Measurements from ENCODE around the gene GRSF1. TPM values are rescaled to one million over a fixed set of nuclear protein-coding genes. Genes with fewer than 3 reads are reported as not detected.

GRSF1 gene
- total RNA-seq, 1 donor from 2014 or later, result 96.8 TPM

DNA sequence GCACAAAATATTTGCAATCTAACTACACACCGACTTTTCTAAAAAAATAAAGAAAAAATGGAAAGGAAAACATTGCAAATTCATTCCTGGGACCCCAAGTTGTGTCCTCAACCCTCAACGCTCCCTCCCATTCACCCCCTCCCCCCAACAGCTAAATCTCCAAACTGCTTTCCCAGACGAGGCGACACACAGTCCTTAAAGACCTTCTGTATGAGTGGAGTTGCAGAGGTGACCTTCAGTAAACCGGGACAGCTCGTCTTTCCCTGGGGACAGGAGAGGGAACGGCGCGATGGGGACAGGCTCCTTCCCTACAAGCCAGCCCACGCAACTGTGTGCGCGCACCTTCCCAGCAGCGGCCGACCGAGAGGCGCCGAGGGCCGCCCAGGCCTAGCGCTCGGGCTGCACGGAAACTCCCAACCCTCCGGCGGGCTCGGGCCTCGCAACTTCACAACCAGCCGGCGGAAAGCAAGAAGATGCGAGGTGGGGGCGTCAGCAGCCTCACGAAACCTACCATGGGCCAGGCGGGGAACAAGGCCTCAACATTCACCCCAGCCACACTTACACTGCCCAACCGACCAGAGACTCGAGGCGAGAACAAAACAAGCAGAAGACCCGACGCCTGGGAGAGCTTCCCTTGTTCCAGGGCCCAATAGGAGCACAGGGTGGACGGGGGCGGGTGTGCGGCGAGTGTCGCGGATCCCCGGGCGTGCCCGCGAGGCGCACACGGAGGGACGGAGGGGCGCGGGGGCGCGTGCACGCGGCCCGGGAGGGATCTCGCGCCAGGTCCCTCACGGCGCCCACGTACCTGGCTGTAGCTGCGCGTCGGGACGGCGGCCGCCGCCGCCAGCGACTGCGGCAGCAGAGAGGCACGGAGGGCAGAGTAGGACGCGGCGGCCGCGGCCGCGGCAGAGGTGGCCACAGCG, 763 bp downstream of the GRSF1 start:
- intact Hi-C loops (cut with DNase I), result loop anchor here (1.0 to 5.0 kb wide), 3 partner anchors 132 to 154 kb away; partner anchors contain the start of genes DCK and UTP3
- ATAC-seq (peak; percentile 71), DNase-seq (ENCODE audit: missing footprints) (peak; percentile 85)

DNA sequence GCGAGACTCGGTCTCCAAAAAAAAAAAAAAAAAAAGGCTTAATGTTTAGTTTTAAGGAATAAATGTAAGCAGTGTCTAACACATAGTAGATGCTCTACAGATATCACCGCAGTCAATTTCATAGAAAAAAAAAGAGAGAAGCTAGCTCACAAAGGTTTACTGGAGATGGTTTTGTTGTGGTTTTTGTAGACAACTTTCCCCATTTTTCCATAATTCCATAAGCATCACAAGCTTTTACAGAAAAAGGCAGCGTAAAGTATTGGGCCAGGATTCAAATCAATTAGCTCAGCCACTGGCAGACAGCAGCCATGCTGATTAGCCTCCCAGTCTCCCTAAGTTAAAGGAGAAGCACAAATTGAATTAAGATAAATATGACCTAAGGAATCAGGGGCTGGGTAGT, 1.5 kb downstream of the GRSF1 start:
- intact Hi-C loops (cut with DNase I), result loop anchor here (2.0 to 5.0 kb wide), 2 partner anchors 131 to 155 kb away; partner anchors contain the start of gene DCK
- DNase-seq (ENCODE audit: missing footprints), result no peak
- no peak for ATAC-seq

DNA sequence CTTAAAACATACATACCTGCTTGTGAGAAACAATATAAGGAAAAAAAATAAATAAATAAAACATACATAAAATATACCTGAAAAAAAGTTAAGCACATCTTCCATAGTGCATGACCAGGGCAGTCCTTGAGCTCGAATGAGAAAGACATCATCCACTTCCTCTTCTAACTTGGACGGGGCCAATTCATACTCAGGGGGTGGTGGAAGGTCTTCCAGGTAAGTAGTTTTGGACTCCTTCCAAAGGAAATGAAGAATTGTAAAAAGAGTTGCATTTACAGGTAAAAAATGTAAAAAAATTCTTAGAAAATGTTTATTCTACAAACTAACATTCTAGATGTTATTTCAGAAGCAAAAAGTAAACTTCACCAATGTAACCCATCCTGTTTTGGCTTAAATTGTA, 3.6 kb downstream of the GRSF1 start:
- DNase-seq (ENCODE audit: missing footprints) (no peak), ATAC-seq (no peak)
- intact Hi-C loops (cut with DNase I), result loop anchor here (5.0 kb wide), 1 partner anchor 129 kb away; no protein-coding TSS in a partner anchor

- ATAC-seq (no peak), DNase-seq (ENCODE audit: missing footprints) (no peak)
- intact Hi-C loops (cut with DNase I), result no loop called here
Measured at GRCh38 chr4:70833675-70834074, 6.0 kb downstream of the GRSF1 start.

DNA sequence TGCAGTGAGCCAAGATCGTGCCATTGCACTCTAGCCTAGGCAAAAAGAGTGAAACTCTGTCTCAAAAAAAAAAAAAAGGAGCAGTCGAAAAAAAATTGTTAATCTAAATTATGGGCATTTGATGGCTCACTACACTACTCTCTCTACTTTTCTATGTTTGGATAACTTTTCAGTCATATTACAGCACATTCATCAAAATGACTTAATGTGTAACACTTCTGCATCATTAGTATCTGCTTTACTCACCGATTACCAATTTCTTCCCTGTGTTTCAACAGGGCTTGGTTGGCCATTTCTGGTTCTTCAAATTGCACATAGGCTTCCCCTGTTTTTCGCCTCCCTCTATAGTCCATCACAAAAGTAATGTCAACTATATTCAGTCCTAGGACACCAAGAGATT, 8.4 kb downstream of the GRSF1 start:
- intact Hi-C loops (cut with DNase I), result no loop called here
- no peak for ATAC-seq
- no peak for DNase-seq (ENCODE audit: missing footprints)

DNA sequence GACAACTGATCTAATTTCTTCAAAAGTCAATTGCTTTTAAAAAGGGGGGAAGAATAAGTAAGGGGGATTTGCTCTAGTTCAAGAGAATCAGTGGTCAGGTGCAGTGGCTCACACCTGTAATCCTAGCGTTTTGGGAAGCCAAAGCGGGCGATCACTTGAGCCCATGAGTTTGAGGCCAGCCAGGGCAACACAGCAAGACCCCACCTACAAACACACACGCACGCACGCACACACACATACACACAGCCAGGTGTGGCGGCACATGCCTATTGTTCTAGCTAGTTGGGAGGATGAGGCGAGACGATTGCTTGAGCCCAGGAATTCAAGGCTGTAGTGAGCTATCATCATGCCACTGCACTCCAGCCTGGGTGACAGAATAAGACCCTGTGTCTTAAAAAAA, 9.6 kb downstream of the GRSF1 start:
- ATAC-seq (no peak), DNase-seq (ENCODE audit: missing footprints) (no peak)
- intact Hi-C loops (cut with DNase I), result no loop called here

GRCh38 chr4:70829492-70829891, 10.2 kb downstream of the GRSF1 start:
- intact Hi-C loops (cut with DNase I), result no loop called here
- ATAC-seq (no peak), DNase-seq (ENCODE audit: missing footprints) (no peak)

DNA sequence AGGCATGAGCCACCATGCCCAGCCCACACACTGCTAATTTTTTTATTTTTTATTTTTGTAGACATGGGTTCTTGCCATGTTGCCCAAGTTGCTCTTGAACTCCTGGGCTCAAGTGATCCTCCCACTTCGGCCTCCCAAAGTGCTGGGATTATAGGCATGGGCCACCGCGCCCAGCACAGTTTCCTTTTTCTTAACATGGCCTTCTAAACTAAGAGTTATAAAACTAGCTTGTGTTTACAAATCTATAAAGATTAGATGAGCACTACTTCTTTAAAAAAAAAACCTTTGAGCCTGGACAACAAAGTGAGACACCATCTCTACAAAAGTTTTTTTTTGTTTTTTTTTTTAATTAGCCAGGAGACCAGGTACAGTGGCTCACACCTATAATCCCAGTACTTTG, 10.7 kb downstream of the GRSF1 start:
- DNase-seq (ENCODE audit: missing footprints), result no peak
- ATAC-seq, result no peak
- intact Hi-C loops (cut with DNase I), result no loop called here

- intact Hi-C loops (cut with DNase I), result no loop called here
- ATAC-seq, result no peak
- no peak for DNase-seq (ENCODE audit: missing footprints)
Measured at GRCh38 chr4:70818921-70819320, 20.8 kb downstream of the GRSF1 start.

DNA sequence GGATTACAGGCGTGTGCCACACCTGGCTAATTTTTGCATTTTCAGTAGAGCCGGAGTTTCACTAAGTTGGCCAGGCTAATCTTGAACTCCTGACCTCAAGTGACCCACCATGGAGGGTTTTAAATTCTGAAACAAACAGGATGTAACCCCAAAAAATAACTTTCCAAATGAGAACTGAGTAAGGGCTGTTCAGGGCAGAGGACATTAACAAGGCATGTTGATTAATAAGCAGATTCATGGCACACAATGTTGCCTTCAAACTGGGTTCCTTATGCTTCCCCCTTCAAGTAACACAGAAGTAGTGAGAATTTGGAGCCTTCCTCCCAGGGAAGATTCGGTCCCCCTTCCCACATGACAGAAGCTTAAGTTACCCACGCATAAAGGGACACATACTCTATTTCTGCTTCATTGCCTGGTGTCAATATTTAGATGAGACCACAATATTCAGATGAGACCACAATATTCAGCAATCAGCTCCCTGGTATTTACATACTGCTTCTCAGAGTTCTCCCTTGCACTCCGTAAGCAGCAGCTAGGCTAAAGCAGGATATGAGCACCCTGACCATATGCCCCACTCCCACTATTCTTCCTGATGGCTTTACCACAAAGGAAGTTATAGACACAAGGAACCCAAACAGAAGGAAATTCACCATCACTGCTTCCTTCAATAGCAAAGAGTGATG, 21.4 kb downstream of the GRSF1 start:
- no peak for DNase-seq (ENCODE audit: missing footprints)
- intact Hi-C loops (cut with DNase I), result no loop called here
- no peak for ATAC-seq

GRCh38 chr4:70816894-70817293, 22.8 kb downstream of the GRSF1 start:
- DNase-seq (ENCODE audit: missing footprints), result no peak
- intact Hi-C loops (cut with DNase I), result no loop called here
- ATAC-seq, result no peak

- ATAC-seq (no peak), DNase-seq (ENCODE audit: missing footprints) (no peak)
- intact Hi-C loops (cut with DNase I), result no loop called here
Measured at GRCh38 chr4:70815370-70815769, 24.3 kb downstream of the GRSF1 start.

DNA sequence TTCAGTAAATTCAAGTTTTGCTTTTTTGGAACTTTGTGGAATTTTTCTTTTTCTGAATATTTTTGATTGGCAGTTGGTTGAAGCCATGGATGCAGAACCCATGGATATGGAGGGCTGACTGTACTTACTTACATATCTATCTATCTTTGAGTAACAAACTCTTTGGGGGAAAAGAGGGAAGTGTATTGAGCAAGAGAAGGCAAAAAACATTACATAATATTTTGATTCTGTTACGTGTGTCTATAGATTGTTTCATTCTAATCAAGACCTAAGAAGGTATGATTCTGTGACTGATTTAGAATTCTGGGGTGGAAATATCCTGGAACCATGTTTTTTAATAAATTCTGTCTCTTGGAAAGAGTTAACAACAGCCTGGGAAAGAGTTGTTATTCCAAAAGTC, 31.5 kb downstream of the GRSF1 start:
- intact Hi-C loops (cut with DNase I), result no loop called here
- DNase-seq (ENCODE audit: missing footprints), result no peak
- no peak for ATAC-seq

GRCh38 chr4:70802928-70803580, 36.6 kb downstream of the GRSF1 start:
- DNase-seq (ENCODE audit: missing footprints) (no peak), ATAC-seq (no peak)
- intact Hi-C loops (cut with DNase I), result no loop called here

GRCh38 chr4:70801265-70801809, 38.4 kb downstream of the GRSF1 start:
- intact Hi-C loops (cut with DNase I), result no loop called here
- DNase-seq (ENCODE audit: missing footprints), result no peak

GRCh38 chr4:70793626-70794025, 46.1 kb downstream of the GRSF1 start:
- intact Hi-C loops (cut with DNase I), result no loop called here
- ATAC-seq, result no peak
- DNase-seq (ENCODE audit: missing footprints), result no peak

More at GRCh38 chr4:70801265-70801809, 38.4 kb downstream of the GRSF1 start:
- ATAC-seq, result no peak

- ATAC-seq (no peak), DNase-seq (ENCODE audit: missing footprints) (no peak)
- intact Hi-C loops (cut with DNase I), result no loop called here
Measured at GRCh38 chr4:70788733-70789132, 51.0 kb downstream of the GRSF1 start.

GRCh38 chr4:70787496-70787895, 52.2 kb downstream of the GRSF1 start:
- DNase-seq (ENCODE audit: missing footprints) (no peak), ATAC-seq (no peak)
- intact Hi-C loops (cut with DNase I), result no loop called here

DNA sequence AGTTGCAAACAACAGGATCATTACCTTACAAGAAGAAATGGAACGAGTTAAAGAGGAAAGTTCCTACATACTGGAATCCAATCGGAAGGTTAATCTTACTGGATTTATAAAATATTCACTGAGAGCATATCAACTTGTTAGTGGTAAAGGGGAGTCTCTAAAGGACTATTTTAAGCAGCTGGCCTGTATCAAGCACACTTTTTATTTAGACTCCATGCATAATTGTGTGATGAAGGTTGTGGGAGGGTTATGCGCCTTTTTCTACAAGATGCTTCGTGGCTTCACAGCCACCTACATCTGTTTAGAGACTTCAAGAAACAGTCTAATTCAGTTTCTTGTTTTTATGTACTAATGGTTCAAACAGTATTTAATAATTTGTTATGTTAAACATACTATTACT, 56.6 kb downstream of the GRSF1 start:
- ATAC-seq (no peak), DNase-seq (ENCODE audit: missing footprints) (no peak)
- intact Hi-C loops (cut with DNase I), result no loop called here

All from Right ventricle myocardium inferior (tissue), 1 donor.